ENCODE measurements around the gene MRAP.

The MRAP gene

DNA sequence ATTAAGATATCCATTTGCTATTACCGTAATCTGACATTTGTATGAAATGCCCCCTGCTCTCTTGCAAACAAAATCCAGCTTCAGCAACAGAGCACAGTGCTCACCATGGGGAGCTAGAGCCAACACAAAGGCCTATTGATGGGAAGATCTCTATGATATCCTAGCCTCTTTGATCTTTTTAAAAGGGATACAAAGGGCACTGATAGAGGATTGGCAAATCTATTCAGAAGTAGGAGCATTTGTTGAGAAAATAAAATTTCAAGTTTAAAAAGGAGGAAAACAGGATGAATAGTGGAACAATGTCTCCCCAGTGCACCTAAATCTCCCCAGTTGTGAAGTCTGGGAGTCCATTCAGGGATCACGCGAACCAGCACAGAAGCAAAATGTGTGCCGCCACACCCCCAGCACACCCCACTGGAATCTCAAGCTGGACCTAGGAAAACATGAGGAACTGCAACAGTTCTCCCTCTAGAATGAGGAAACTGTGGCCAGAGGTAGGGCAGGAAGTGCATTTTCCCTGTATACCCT, 32.2 kb downstream of the MRAP start:
- DNase-seq (ENCODE audit: insufficient read length, low spot score) = no peak
- FAIRE-seq = no peak
- TF ChIP-seq, protein P1, sequence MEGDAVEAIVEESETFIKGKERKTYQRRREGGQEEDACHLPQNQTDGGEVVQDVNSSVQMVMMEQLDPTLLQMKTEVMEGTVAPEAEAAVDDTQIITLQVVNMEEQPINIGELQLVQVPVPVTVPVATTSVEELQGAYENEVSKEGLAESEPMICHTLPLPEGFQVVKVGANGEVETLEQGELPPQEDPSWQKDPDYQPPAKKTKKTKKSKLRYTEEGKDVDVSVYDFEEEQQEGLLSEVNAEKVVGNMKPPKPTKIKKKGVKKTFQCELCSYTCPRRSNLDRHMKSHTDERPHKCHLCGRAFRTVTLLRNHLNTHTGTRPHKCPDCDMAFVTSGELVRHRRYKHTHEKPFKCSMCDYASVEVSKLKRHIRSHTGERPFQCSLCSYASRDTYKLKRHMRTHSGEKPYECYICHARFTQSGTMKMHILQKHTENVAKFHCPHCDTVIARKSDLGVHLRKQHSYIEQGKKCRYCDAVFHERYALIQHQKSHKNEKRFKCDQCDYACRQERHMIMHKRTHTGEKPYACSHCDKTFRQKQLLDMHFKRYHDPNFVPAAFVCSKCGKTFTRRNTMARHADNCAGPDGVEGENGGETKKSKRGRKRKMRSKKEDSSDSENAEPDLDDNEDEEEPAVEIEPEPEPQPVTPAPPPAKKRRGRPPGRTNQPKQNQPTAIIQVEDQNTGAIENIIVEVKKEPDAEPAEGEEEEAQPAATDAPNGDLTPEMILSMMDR (IDR thresholded peaks at IDR 0.05; ENCODE audit: insufficient read depth, missing control alignments) = no peak

- no peak for DNase-seq (ENCODE audit: insufficient read length, low spot score)
- TF ChIP-seq, protein P1 (IDR thresholded peaks at IDR 0.05; ENCODE audit: insufficient read depth, missing control alignments) = no peak
- no peak for FAIRE-seq
These were observed 33.0 kb downstream of the MRAP start for GRCh38 chr21:32331444-32332305.

GRCh38 chr21:32332463-32332951, 33.9 kb downstream of the MRAP start:
- DNase-seq (ENCODE audit: insufficient read length, low spot score) (no peak), FAIRE-seq (no peak)
- TF ChIP-seq, protein P1 (IDR thresholded peaks at IDR 0.05; ENCODE audit: insufficient read depth, missing control alignments) = no peak

DNA sequence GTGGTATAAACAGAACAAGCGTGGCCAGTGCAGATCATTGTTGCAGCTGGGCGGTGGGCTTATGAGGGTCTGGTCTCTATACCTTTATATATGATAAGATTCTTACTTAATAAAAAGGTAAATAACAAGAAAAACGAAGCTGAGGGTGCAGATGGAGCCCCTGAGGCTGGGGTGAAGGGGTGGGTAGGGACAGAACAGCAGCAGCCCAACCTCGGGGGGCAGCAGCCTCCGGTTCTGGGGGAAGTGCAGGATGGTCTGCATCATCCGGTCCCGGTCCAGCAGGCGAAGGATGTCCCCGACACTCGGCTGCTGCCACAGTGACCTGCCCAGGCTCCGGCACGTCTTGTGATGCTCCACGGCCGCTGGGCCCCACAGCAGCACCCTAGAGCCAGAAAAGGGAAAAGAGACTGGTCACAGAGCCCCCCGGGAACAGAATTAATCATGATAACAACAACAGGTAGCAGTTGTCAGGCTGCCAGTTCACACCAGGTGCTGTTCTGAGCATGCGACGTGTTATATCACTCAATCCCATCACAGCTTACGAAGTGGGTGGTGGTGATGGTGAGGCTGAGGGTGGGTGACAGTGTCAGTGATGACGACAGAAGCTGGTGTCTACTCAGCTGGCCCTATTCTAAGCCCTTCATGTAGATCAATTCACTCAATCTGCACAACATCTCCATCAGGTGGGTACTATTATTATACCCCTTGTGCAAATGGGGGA, 35.5 kb downstream of the MRAP start:
- DNase-seq (ENCODE audit: insufficient read length, low spot score) = no peak
- TF ChIP-seq, protein P1 (IDR thresholded peaks at IDR 0.05; ENCODE audit: insufficient read depth, missing control alignments) = no peak
- FAIRE-seq = no peak

- no peak for DNase-seq (ENCODE audit: insufficient read length, low spot score)
- TF ChIP-seq, protein P1 (IDR thresholded peaks at IDR 0.05; ENCODE audit: insufficient read depth, missing control alignments) = no peak
- no peak for FAIRE-seq
These were observed 36.4 kb downstream of the MRAP start for GRCh38 chr21:32334980-32335531.

DNA sequence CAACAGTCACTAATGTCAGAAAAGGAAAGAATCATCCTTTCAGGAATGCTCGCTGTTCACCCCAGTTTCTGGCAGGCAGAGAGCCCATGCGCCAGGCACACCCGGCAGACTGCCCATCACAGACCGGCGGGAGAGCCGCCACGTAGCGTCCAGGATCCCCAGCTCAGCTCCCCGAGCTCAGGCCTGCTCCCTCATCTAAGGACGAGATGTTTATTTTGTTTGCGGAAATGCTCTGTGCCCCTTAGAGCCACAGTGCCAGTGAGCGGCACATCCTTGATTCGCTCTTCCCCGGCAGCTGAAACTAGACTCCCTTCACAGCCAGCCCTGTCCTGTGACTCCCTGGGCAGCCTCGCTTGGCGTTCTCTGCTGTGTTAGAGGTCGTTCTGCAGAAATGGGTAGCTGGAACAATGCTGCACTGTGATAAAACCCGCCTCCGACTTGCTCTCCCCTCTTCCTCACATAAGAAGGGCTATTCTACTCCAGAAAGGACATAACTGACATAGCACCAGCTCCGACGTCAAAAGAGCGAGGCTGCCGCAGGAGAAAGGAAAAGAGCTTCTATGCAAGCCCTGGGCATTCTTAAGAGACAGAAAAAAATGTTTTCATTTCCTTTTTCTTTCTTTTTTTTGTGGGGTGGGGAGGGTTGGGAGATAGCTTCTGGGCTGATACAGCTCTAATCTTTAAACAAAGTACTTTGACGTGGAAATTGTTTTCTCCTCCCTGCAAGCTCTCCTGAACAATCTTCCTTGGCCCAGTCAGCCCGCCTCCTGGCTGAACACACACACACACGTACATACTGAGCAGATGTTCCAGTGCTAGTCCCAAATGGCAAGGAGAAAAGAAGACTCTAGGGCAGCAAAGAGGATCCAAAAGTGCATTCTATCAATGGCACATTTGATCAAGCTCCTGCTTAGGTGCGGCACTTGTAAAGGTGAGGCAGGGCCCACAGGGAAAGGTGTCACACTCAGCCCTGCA, 37.2 kb downstream of the MRAP start:
- TF ChIP-seq, protein P1 (IDR thresholded peaks at IDR 0.05; ENCODE audit: insufficient read depth, missing control alignments) = no peak
- DNase-seq (ENCODE audit: insufficient read length, low spot score) (no peak), FAIRE-seq (no peak)
